ENCODE measurements around the gene COG5. TPM values are rescaled to one million over a fixed set of nuclear protein-coding genes. Genes with fewer than 3 reads are reported as not detected.

COG5 gene
- total and polyA plus RNA-seq, 2 experiments from 2014 or later: 15.4 to 36.5 TPM

DNA sequence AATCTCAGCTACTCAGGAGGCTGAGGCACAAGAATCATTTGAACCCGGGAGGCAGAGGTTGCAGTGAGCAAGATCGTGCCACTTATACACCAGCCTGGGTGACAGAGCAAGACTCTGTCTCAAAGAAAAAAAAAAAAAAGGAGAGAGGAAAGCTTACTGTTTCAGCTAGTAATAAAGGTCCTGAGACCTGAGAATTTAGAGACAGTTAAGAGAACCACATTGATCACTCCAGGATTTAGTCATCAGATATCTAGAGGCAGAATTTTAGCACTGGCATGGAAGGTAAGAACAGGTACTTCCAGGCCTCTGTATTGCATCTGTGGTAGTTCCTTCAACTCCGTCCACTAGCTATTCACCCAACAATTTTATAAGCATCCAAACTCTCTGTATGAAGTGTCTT lies 7.8 kb downstream of the COG5 start:
- no peak for DNase-seq (ENCODE audit: low spot score)
- Mint-ChIP-seq H3K36me3 (ENCODE audit: low read depth) (peaks cover 15% of the 10 kb centered on the region; the same call in 2 of the 3 replicates), H3K27ac (no peak overlapping the region), H3K4me3 (no peak overlapping the region), H3K4me1 (no peaks in the 10 kb centered on the region), H3K9me3 (no peaks in the 10 kb centered on the region), H3K27me3 (ENCODE audit: insufficient read depth, low read depth, poor library complexity) (no peaks in the 10 kb centered on the region)
- Histone ChIP-seq H3K4me1 (ENCODE audit: insufficient read depth) (no peaks in the 10 kb centered on the region), H3K4me2 (no peak overlapping the region), H4K20me1 (replicated peaks; ENCODE audit: insufficient read depth) (peaks cover 12% of the 10 kb centered on the region; the same call in 1 of the 2 replicates), H3K27me3 (ENCODE audit: insufficient read depth) (no peaks in the 10 kb centered on the region), H3K79me2 (replicated peaks; ENCODE audit: insufficient read depth) (peaks cover 47% of the 10 kb centered on the region), H3K36me3 (ENCODE audit: insufficient read depth) (peaks cover 14% of the 10 kb centered on the region), H3F3A (replicated peaks; ENCODE audit: low read depth) (no peaks in the 10 kb centered on the region), H3K9me2 (ENCODE audit: insufficient read depth) (no peaks in the 10 kb centered on the region), H2AFZ (no peak overlapping the region), H3K27ac (ENCODE audit: low read depth) (no peak overlapping the region), H3K4me3 (no peak overlapping the region)
- TF ChIP-seq, protein P1, sequence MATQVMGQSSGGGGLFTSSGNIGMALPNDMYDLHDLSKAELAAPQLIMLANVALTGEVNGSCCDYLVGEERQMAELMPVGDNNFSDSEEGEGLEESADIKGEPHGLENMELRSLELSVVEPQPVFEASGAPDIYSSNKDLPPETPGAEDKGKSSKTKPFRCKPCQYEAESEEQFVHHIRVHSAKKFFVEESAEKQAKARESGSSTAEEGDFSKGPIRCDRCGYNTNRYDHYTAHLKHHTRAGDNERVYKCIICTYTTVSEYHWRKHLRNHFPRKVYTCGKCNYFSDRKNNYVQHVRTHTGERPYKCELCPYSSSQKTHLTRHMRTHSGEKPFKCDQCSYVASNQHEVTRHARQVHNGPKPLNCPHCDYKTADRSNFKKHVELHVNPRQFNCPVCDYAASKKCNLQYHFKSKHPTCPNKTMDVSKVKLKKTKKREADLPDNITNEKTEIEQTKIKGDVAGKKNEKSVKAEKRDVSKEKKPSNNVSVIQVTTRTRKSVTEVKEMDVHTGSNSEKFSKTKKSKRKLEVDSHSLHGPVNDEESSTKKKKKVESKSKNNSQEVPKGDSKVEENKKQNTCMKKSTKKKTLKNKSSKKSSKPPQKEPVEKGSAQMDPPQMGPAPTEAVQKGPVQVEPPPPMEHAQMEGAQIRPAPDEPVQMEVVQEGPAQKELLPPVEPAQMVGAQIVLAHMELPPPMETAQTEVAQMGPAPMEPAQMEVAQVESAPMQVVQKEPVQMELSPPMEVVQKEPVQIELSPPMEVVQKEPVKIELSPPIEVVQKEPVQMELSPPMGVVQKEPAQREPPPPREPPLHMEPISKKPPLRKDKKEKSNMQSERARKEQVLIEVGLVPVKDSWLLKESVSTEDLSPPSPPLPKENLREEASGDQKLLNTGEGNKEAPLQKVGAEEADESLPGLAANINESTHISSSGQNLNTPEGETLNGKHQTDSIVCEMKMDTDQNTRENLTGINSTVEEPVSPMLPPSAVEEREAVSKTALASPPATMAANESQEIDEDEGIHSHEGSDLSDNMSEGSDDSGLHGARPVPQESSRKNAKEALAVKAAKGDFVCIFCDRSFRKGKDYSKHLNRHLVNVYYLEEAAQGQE (IDR thresholded peaks at IDR 0.05; ENCODE audit: unreplicated experiment): no peak
- no peak for TF ChIP-seq EZH2phosphoT487 (IDR thresholded peaks at IDR 0.05; ENCODE audit: unreplicated experiment)
- no peak for TF ChIP-seq ZNF114 (CRISPR knock-in tag; IDR thresholded peaks at IDR 0.05)
- TF ChIP-seq NANOG (IDR thresholded peaks at IDR 0.05; ENCODE audit: borderline replicate concordance): no peak
- TF ChIP-seq CREB1 (CRISPR knock-in tag; IDR thresholded peaks at IDR 0.05; ENCODE audit: low read depth): no peak
- no peak for TF ChIP-seq STAT1 (IDR thresholded peaks at IDR 0.05; ENCODE audit: unreplicated experiment)
- TF ChIP-seq EZH2 (IDR thresholded peaks at IDR 0.05; ENCODE audit: low read depth, unreplicated experiment): no peak
- no peak for ATAC-seq

- Mint-ChIP-seq H3K27me3 (ENCODE audit: insufficient read depth, low read depth, poor library complexity) (no peaks in the 10 kb centered on the region), H3K36me3 (ENCODE audit: low read depth) (peaks cover 22% of the 10 kb centered on the region), H3K4me1 (no peaks in the 10 kb centered on the region), H3K4me3 (no peak overlapping the region), H3K9me3 (no peaks in the 10 kb centered on the region), H3K27ac (no peak overlapping the region)
- H3K4me3 ChIP-seq: no peak overlapping the region
- H3F3A ChIP-seq (replicated peaks; ENCODE audit: low read depth): no peaks in the 10 kb centered on the region
- peaks cover 14% of the 10 kb centered on the region for H3K36me3 ChIP-seq (ENCODE audit: insufficient read depth)
- H3K27ac ChIP-seq (ENCODE audit: low read depth): no peak overlapping the region
- no peaks in the 10 kb centered on the region for H3K27me3 ChIP-seq (ENCODE audit: insufficient read depth)
- no peak overlapping the region for H2AFZ ChIP-seq
- ATAC-seq: no peak
- no peaks in the 10 kb centered on the region for H3K9me2 ChIP-seq (ENCODE audit: insufficient read depth)
- no peaks in the 10 kb centered on the region for H3K4me1 ChIP-seq (ENCODE audit: insufficient read depth)
- no peak for DNase-seq (ENCODE audit: low spot score)
- H3K79me2 ChIP-seq (replicated peaks; ENCODE audit: insufficient read depth): peaks cover 45% of the 10 kb centered on the region
- peaks cover 7% of the 10 kb centered on the region; the same call in 1 of the 2 replicates for H4K20me1 ChIP-seq (replicated peaks; ENCODE audit: insufficient read depth)
- no peak overlapping the region for H3K4me2 ChIP-seq
- TF ChIP-seq EZH2phosphoT487 (IDR thresholded peaks at IDR 0.05; ENCODE audit: unreplicated experiment) (no peak), JUNB (IDR thresholded peaks at IDR 0.05; ENCODE audit: unreplicated experiment) (no peak), ZNF114 (CRISPR knock-in tag; IDR thresholded peaks at IDR 0.05) (no peak)
- TF ChIP-seq, protein P1 (IDR thresholded peaks at IDR 0.05; ENCODE audit: unreplicated experiment): no peak
These were observed 11.8 kb downstream of the COG5 start for GRCh38 chr7:107551936-107552335.
